Esophagus muscularis mucosa (tissue), 4 donors: ENCODE measurements around the gene HMGN3. TPM values are rescaled to one million over a fixed set of nuclear protein-coding genes. Genes with fewer than 3 reads are reported as not detected.

Experiments used
- DNase-seq: peaks from one replicate; pipeline ENCODE4 v3.0.0-alpha.2; 2017; ENCODE audit errors: extremely low spot score
- H3K27ac ChIP-seq, 4 donors: fragments of 200-600 bp; sonication (generic); replicated peaks in 1 of 4; 1 replicate in 3 of 4; 2 replicates in 1 of 4; pipeline ENCODE4 v1.5.1; 2016 to 2019; ENCODE audit warnings: mild to moderate bottlenecking in 1 of 4
- H3K27me3 ChIP-seq, 4 donors: fragments of 200-600 bp; sonication (generic); one replicate each; pipeline versions ENCODE4 v1.5.1 to v1.6.0; 2016 to 2019
- H3K36me3 ChIP-seq, 4 donors: fragments of 200-600 bp; sonication (generic); one replicate each; pipeline ENCODE4 v1.5.1; 2016 to 2019
- H3K4me1 ChIP-seq, 4 donors: fragments of 200-600 bp; sonication (generic); one replicate each; pipeline ENCODE4 v1.5.1; 2016 to 2019
- H3K4me3 ChIP-seq, 4 donors: fragments of 200-600 bp; sonication (generic); 1 replicate in 2 of 4; 2 replicates in 2 of 4; pipeline ENCODE4 v1.5.1; 2016 to 2019; ENCODE audit warnings: mild to moderate bottlenecking in 4 of 4, moderate library complexity in 1 of 4
- H3K9me3 ChIP-seq, 4 donors: fragments of 200-600 bp; sonication (generic); 1 replicate in 3 of 4; 2 replicates in 1 of 4; pipeline ENCODE4 v1.5.1; 2016 to 2019
- EP300 ChIP-seq: sonication (generic); formaldehyde crosslinking; IDR thresholded peaks from one replicate; pipeline ENCODE4 v1.6.1; 2017; ENCODE audit warnings: antibody characterized with exemption
- POLR2A ChIP-seq: fragments of 450-650 bp; IDR thresholded peaks from one replicate; pipeline ENCODE4 v1.6.1; 2017; ENCODE audit warnings: antibody characterized with exemption, moderate library complexity, mild to moderate bottlenecking, low read depth
- POLR2AphosphoS5 ChIP-seq, 2 donors: sonication (generic); formaldehyde crosslinking; IDR thresholded peaks; one replicate each; pipeline ENCODE4 v1.6.1; 2017; ENCODE audit warnings: antibody characterized with exemption in 2 of 2
- WGBS: methylation state at CpG from one replicate; pipeline ENCODE4 v1.1.5; 2018; 5-methylcytosine and 5-hydroxymethylcytosine counted together
- intact Hi-C: fragments of 100-400 bp; cut with DNase I; formaldehyde crosslinking; loops from one replicate; pipeline ENCODE4 v1.15.1; 2023
- total RNA-seq, 4 donors: library from RNA; depleted of rRNA; stranded (reverse); fragments of >200 nt; gene quantifications; one replicate each; pipeline versions ENCODE4 v1.1.0 to v1.2.1, GENCODE V29; 2016
- TF ChIP-seq, protein P1 (sequence below), 3 experiments: fragments of 200-600 bp in 2 of 3; fragments of 450-650 bp in 1 of 3; sonication (generic) in 2 of 3; IDR thresholded peaks; one replicate each; pipeline ENCODE4 v1.5.1; 2017 to 2019; ENCODE audit warnings: antibody characterized with exemption in 3 of 3, mild to moderate bottlenecking in 2 of 3, moderate library complexity in 1 of 3

The HMGN3 gene
- total RNA-seq, 4 donors from 2014 or later: 27.6 to 61.0 (median 47.1) TPM

DNA sequence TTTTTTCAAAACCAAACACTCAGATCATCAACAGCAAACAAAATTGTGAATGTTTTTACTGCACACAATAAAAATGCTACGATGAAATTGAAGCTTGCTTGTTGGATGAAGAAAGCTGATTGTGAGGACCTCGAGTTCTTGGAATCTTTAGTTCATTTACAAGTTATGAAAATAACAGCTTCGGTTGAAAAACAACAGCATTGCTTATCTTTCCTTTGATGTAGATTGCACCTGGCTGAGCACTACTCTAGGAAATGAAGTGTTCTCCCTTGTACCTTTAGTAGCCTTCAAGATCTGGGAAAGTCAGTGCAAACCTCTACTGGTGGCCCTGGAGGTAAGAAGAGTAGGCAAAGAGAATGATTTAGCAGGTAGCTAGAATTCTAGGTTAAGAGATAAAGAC, 2.2 kb upstream of the HMGN3 start:
- peaks cover 11 to 17% (median 16%) of the 10 kb centered on the region in 4 donors for H3K4me1 ChIP-seq
- intact Hi-C loops: loop anchor here (5.0 to 10.0 kb wide), 2 partner anchors 301 to 868 kb away; partner anchors contain the start of genes BCKDHB and LCA5
- no peaks in the 10 kb centered on the region for H3K9me3 ChIP-seq
- WGBS: 88% methylated on average over 3 of the region's 3 CpGs
- no peak for DNase-seq
- no peak overlapping the region for H3K27ac ChIP-seq
- H3K36me3 ChIP-seq: no peaks in the 10 kb centered on the region
- no peaks in the 10 kb centered on the region for H3K27me3 ChIP-seq
- TF ChIP-seq EP300: no peak
- TF ChIP-seq, protein P1, sequence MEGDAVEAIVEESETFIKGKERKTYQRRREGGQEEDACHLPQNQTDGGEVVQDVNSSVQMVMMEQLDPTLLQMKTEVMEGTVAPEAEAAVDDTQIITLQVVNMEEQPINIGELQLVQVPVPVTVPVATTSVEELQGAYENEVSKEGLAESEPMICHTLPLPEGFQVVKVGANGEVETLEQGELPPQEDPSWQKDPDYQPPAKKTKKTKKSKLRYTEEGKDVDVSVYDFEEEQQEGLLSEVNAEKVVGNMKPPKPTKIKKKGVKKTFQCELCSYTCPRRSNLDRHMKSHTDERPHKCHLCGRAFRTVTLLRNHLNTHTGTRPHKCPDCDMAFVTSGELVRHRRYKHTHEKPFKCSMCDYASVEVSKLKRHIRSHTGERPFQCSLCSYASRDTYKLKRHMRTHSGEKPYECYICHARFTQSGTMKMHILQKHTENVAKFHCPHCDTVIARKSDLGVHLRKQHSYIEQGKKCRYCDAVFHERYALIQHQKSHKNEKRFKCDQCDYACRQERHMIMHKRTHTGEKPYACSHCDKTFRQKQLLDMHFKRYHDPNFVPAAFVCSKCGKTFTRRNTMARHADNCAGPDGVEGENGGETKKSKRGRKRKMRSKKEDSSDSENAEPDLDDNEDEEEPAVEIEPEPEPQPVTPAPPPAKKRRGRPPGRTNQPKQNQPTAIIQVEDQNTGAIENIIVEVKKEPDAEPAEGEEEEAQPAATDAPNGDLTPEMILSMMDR (IDR thresholded peaks at IDR 0.05): no peak
- no peak for TF ChIP-seq POLR2AphosphoS5 (IDR thresholded peaks at IDR 0.05)
- no peak for TF ChIP-seq POLR2A
- no peak overlapping the region for H3K4me3 ChIP-seq

DNA sequence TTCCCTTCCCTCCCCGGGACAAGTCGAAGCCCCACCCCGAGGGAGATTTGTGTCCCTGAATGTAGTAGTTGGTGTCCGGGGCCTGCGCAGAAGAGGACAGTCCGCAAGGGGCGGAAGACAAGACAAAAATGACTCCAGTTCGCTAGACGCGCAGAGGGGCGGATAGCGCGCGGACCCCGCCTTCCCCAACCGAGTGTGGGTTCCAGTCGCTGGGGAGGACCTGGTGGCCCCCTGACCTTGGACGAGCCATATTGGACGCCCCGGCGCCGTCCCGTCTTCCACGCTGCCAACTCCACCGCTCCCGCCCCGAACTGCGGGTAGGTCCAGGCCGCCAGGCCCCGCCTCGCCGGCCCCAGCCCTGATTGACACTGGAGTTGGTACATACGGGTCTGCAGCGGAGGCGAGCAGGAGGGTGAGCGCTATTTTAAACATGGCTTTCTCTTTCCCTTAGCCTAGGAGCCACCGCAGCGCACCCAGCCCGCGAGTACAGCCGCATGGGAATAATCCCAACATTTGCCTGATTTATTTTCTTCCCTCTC, 802 bp downstream of the HMGN3 start:
- peak overlapping the region; percentile 91 to 95 (median 94) for H3K27ac ChIP-seq
- WGBS: 0% methylated on average over 17 of the region's 41 CpGs
- no peaks in the 10 kb centered on the region for H3K9me3 ChIP-seq
- peak; percentile 97 for DNase-seq
- H3K4me1 ChIP-seq: peaks cover under 1 to 26% (median 21%) of the 10 kb centered on the region in 4 donors
- H3K27me3 ChIP-seq: no peaks in the 10 kb centered on the region
- peak overlapping the region; percentile 72 to 96 (median 78) for H3K4me3 ChIP-seq
- intact Hi-C loops: loop anchor here (1.0 to 10.0 kb wide), 2 partner anchors 155 to 871 kb away; partner anchors contain the start of genes BCKDHB and PHIP
- TF ChIP-seq POLR2A (no peak), POLR2AphosphoS5 (IDR thresholded peaks at IDR 0.05) (peak; percentile 77 to 81)
- TF ChIP-seq, protein P1 (IDR thresholded peaks at IDR 0.05): peak in 1 of 3 experiments; percentile 57
- no peaks in the 10 kb centered on the region for H3K36me3 ChIP-seq

DNA sequence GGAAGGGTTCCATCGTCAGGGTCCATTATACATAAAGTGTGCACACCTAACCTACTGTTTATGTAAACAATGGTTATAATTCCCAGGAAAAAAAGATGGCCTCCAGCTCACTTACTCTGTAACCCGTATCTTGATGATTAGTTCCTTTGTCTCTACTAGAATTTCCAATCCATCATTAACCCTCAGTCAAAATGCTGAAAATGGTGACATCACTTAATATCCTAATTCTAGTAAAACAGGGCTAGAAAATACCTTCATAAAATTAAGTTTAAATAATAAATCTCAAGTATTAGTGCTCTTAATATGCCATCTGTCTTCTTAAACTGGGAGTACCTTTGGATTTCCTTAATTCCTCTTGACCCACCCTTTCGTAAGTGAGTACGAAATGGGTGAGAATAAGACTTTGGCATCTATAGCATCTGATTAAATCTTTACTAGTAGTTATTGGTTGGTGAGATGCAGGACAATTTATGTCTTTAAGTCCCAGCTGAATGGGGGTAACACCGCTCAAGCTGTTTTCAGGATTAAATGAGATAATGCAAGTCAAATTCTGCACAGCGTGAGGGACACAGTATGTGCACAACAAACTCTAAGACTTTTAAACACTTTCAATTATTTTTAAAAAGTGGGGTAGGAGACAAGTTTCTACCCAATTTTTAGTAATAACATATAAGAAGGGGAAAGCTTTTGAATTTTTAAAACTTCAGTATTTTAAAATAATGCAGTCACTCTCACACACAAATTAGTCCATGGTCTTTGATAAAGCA, 1.6 kb downstream of the HMGN3 start:
- Histone ChIP-seq H3K9me3 (no peaks in the 10 kb centered on the region), H3K4me3 (peak overlapping the region; percentile 72 to 96 (median 78)), H3K4me1 (peaks cover 0 to 26% (median 21%) of the 10 kb centered on the region in 4 donors), H3K27ac (peak overlapping the region; percentile 91 to 95 (median 94)), H3K27me3 (no peaks in the 10 kb centered on the region), H3K36me3 (no peaks in the 10 kb centered on the region)
- intact Hi-C loops: loop anchor here (1.0 to 10.0 kb wide), 2 partner anchors 155 to 872 kb away; partner anchors contain the start of genes BCKDHB and PHIP
- WGBS: 89% methylated on average over 6 of the region's 6 CpGs
- DNase-seq: no peak
- TF ChIP-seq EP300 (no peak), POLR2A (no peak), POLR2AphosphoS5 (IDR thresholded peaks at IDR 0.05) (no peak)
- TF ChIP-seq, protein P1 (IDR thresholded peaks at IDR 0.05): no peak

DNA sequence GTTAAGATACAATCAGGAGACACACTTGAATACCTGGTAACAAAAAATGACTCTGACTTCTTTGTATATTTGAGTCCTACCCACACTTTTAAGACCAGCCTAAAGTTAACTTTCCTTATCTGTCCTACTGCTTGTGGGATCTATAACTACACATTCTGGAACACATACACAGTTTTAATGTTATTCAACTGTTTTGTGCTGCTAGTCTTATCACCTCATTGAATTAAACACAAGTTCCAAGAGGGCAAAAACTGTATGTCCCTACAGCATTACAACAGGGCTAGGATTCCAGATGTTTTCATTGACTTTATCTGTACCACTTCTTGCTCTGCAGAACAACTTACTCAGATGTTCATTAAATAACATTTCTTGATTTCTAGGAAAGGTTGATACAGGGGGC, 2.8 kb downstream of the HMGN3 start:
- Histone ChIP-seq H3K4me3 (no peak overlapping the region), H3K9me3 (no peaks in the 10 kb centered on the region), H3K27me3 (no peaks in the 10 kb centered on the region), H3K36me3 (no peaks in the 10 kb centered on the region), H3K4me1 (peaks cover 0 to 28% (median 26%) of the 10 kb centered on the region in 4 donors), H3K27ac (no peak overlapping the region)
- no peak for DNase-seq
- TF ChIP-seq, protein P1 (IDR thresholded peaks at IDR 0.05): no peak
- TF ChIP-seq EP300 (no peak), POLR2AphosphoS5 (IDR thresholded peaks at IDR 0.05) (no peak), POLR2A (no peak)
- intact Hi-C loops: loop anchor here (10.0 kb wide), 1 partner anchor 873 kb away; the partner anchor contains the start of gene BCKDHB
